Left lung (tissue), 10 donors: Measurements from ENCODE around the gene ANKRD52. TPM values are rescaled to one million over a fixed set of nuclear protein-coding genes. Genes with fewer than 3 reads are reported as not detected.

Source experiments
- ATAC-seq: fragments of 200-7000 bp; cut with Tn5 transposase; one replicate; pipeline ENCODE4 v1.9.1; 2020; ENCODE audit warnings: moderate library complexity
- DNase-seq, 4 donors: peaks; one replicate each; pipeline ENCODE4 v3.0.0-alpha.2; 2013 to 2020
- H3K27ac ChIP-seq, 2 donors: fragments of 200-600 bp; sonication (generic) in 1 of 2; one replicate each; pipeline versions ENCODE4 v1.5.0 to v1.8.0; 2020 to 2021
- H3K27me3 ChIP-seq, 2 donors: fragments of 200-600 bp; sonication (generic) in 1 of 2; one replicate each; pipeline versions ENCODE4 v1.5.0 to v1.8.0; 2020 to 2021
- H3K36me3 ChIP-seq, 2 donors: fragments of 200-600 bp; sonication (generic) in 1 of 2; one replicate each; pipeline versions ENCODE4 v1.5.0 to v1.8.0; 2020 to 2021
- H3K4me1 ChIP-seq, 2 donors: fragments of 200-600 bp; one replicate each; pipeline ENCODE4 v1.8.0; 2021
- H3K4me3 ChIP-seq, 2 donors: fragments of 200-600 bp; sonication (generic) in 1 of 2; one replicate each; pipeline versions ENCODE4 v1.5.0 to v1.8.0; 2020 to 2021; ENCODE audit warnings: mild to moderate bottlenecking in 1 of 2
- H3K9me3 ChIP-seq, 2 donors: fragments of 200-600 bp; sonication (generic) in 1 of 2; one replicate each; pipeline versions ENCODE4 v1.5.0 to v1.8.0; 2020 to 2021
- CTCF ChIP-seq, 2 donors: fragments of 200-600 bp; sonication (generic) in 1 of 2; IDR thresholded peaks; one replicate each; pipeline versions ENCODE4 v1.5.0 to v1.8.0; 2021; ENCODE audit warnings: antibody characterized with exemption in 2 of 2
- intact Hi-C, 2 donors: fragments of 100-400 bp; cut with DNase I; formaldehyde crosslinking; loops; one replicate each; pipeline versions ENCODE4 v1.11.2 to v1.14.2; 2022
- polyA plus RNA-seq, 6 donors: library from polyadenylated mRNA; unstranded; fragments of 120-200 nt; gene quantifications; one replicate each; pipeline ENCODE4 v1.2.1, GENCODE V29; 2013; ENCODE audit not compliant: insufficient read length in 6 of 6
- total RNA-seq, 2 donors: library from RNA; stranded (reverse); fragmentation: NEBNext Ultra II Directional; extraction: Animal tissue kit (Norgen Biotek cat#: 25700); gene quantifications; one replicate each; pipeline ENCODE4 v1.2.1, GENCODE V29; 2021
- donor health status: DM: no; HTN: yes; CAD: no.
- donor health status: DM: no; HTN: no; CAD: no.

Gene ANKRD52
- total and polyA plus RNA-seq, 8 donors: 24.6 to 40.1 (median 32.6) TPM

- H3K27ac ChIP-seq: peak overlapping the region; percentile 93 to 98
- H3K4me3 ChIP-seq: peak overlapping the region; percentile 88 to 93
- DNase-seq (no peak), ATAC-seq (peak; percentile 6)
- intact Hi-C loops: no loop called here
- H3K36me3 ChIP-seq: peaks cover 0 to 38% of the 10 kb centered on the region in 2 donors
- H3K27me3 ChIP-seq: no peaks in the 10 kb centered on the region
- peaks cover 29 to 56% of the 10 kb centered on the region in 2 donors for H3K4me1 ChIP-seq
- H3K9me3 ChIP-seq: no peaks in the 10 kb centered on the region
- no peak for TF ChIP-seq CTCF (IDR thresholded peaks at IDR 0.05)
These were observed 42.7 kb upstream of the ANKRD52 start for GRCh38 chr12:56300644-56301464.

- Histone ChIP-seq H3K9me3 (no peaks in the 10 kb centered on the region), H3K36me3 (peaks cover 0 to 33% of the 10 kb centered on the region in 2 donors), H3K27me3 (no peaks in the 10 kb centered on the region), H3K4me3 (peak within 1 kb of the TSS; percentile 88 to 93), H3K4me1 (peaks cover 29 to 57% of the 10 kb centered on the region in 2 donors), H3K27ac (peak within 1 kb of the TSS; percentile 93 to 98)
- DNase-seq (peak; percentile 95 to 99 (median 98)), ATAC-seq (peak; percentile 99)
- TF ChIP-seq CTCF (IDR thresholded peaks at IDR 0.05): no peak
- intact Hi-C loops: no loop called here
These were observed 41.9 kb upstream of the ANKRD52 start, which contains the start of gene CS for GRCh38 chr12:56299853-56300643. CS (minus strand) TSS chr12:56300330; CDS start chr12:56300201, 129 bp downstream.

GRCh38 chr12:56299308-56299852 is 41.2 kb upstream of the ANKRD52 start:
- no peak for TF ChIP-seq CTCF (IDR thresholded peaks at IDR 0.05)
- intact Hi-C loops: no loop called here
- H3K27ac ChIP-seq: peak overlapping the region; percentile 93 to 98
- H3K4me1 ChIP-seq: peaks cover 29 to 61% of the 10 kb centered on the region in 2 donors
- no peaks in the 10 kb centered on the region for H3K9me3 ChIP-seq
- DNase-seq (peak in 1 of 4 donors; percentile 19), ATAC-seq (peak; percentile 27)
- H3K36me3 ChIP-seq: peaks cover 0 to 33% of the 10 kb centered on the region in 2 donors
- no peaks in the 10 kb centered on the region for H3K27me3 ChIP-seq
- H3K4me3 ChIP-seq: peak overlapping the region; percentile 88 to 93

- intact Hi-C loops: no loop called here
- DNase-seq (no peak), ATAC-seq (no peak)
- H3K4me3 ChIP-seq: peak overlapping the region; percentile 88 to 93
- peak overlapping the region in 1 of 2 donors; percentile 98 for H3K27ac ChIP-seq
- TF ChIP-seq CTCF (IDR thresholded peaks at IDR 0.05): no peak
- peaks cover 29 to 64% of the 10 kb centered on the region in 2 donors for H3K4me1 ChIP-seq
- no peaks in the 10 kb centered on the region for H3K27me3 ChIP-seq
- no peaks in the 10 kb centered on the region for H3K9me3 ChIP-seq
- peaks cover 0 to 30% of the 10 kb centered on the region in 2 donors for H3K36me3 ChIP-seq
These were observed 40.6 kb upstream of the ANKRD52 start for GRCh38 chr12:56298828-56299227.
